NOMO-1 (cell line): Measurements from ENCODE around the gene MCTP1.
"Not testable (repeated sequence)": the region's sequence is repeated elsewhere in the genome, so short reads cannot be mapped to it uniquely, and the experiment has no call there.

Experiments
- DNase-seq, 2 experiments: peaks; one replicate each; lab custom pipeline; 2025; ENCODE audit not compliant: unreplicated experiment in 2 of 2; lab: John Stamatoyannopoulos, UW

Gene MCTP1

DNA sequence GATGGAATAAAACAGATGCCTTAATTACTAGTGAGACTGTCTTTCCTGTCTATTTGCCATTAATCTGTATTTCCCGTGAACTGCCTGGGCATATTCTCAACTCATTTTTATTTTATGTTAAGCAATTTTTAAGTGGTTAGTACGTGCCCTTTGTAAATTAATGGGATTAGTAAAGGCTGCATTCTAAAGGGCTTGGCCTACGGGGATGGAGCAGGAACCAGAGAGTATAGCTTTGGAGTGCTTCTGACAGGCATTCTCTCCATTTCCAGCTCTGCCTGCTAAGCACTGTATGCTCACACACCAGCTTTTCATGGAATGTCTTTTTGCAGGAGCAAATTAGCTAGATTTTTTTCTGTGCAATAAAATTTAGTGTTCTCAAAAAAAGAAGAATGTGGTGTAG lies 241.2 kb downstream of the MCTP1 start:
- no peak for DNase-seq

DNA sequence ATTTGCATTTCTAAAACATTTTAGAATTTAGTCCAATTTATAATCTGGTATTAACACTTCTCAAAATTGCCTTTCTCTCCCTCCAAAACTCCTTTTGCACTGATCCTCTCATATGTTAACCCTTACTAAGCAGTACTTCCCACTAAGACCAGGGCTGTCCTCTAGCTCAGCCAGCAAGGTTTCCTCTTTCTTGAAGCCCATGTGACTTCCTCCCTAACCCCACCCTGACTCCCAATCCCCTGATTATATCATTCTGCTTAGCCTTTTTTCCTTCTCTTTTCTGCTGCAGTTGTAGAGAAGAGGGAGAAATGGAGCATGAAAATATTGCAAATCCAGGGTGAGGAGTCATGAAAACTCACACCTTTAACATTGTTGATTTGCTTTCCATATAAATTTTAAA lies 241.7 kb downstream of the MCTP1 start:
- peak; percentile 43 to 64 for DNase-seq

DNA sequence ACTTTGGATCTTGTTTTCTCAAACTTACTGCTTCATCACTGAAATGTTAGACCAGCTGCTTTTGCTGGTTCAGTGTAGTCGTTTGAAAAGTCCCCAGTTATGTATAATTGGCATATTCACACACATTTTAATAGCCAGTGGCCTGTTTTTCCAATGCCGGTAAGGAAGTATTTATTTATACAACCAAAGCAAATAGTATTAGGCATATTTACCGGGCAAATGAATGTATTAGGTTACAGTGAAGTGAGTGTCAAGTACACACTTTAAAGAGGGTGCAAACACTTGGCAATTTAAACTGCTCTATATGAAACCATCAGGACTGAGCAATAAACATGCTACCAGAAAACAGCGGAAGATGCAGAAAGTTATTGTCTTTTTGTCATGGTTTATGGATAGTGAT lies 242.9 kb downstream of the MCTP1 start:
- no peak for DNase-seq

DNA sequence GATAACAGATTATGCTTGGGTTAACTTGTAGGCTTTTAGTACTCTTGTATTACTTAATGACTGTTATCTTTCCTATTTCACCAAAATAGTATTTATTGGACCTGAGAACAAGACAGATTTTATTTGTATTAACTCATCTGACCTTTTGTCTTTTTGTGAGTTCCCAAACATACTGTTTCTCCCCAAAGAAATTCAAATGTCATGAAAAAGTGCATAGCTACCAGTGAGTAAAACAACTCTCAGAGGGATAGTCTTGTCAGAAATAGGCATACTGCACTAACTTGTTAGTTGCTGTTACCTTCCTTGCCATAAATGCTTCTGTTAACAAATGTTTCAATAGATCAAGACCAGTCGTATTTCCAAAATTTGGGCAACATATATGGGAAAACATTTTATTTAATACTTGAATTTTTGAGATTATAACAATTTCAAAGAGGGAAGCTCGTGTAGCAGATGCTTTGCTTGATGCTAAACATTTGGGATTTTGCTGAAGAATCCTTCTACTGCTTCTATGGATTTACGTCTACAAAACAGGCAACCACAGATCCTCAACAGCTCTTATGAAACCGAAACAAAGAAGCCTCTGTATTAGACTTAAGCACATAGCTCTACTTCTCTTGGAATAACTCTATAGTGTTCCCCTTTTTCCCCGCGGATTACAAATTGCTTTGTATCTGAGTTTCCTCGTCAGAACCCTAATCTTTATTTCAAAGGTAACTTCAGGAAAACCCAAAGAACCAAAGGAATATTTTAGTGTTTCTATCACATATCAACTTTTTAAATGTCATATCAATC lies 248.8 kb downstream of the MCTP1 start:
- peak in 1 of 2 experiments; percentile 49 for DNase-seq

DNA sequence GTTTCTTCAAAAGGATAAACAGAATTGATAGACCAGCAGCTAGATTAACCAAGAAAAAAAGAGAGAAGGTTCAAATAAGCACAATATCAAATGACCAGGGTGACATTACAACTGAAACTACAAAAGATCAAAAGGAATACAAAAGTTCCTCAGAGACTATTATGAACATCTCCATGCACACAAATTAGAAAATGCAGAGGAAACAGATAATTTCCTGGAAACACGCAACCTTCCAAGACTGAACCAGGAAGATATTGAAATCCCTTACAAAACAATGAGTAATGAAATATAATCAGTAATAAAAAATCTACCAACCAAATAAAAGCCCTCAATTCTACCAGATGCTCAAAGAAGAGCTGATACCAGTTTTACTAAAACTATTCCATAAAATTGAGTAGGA lies 252.1 kb downstream of the MCTP1 start:
- no peak for DNase-seq

DNA sequence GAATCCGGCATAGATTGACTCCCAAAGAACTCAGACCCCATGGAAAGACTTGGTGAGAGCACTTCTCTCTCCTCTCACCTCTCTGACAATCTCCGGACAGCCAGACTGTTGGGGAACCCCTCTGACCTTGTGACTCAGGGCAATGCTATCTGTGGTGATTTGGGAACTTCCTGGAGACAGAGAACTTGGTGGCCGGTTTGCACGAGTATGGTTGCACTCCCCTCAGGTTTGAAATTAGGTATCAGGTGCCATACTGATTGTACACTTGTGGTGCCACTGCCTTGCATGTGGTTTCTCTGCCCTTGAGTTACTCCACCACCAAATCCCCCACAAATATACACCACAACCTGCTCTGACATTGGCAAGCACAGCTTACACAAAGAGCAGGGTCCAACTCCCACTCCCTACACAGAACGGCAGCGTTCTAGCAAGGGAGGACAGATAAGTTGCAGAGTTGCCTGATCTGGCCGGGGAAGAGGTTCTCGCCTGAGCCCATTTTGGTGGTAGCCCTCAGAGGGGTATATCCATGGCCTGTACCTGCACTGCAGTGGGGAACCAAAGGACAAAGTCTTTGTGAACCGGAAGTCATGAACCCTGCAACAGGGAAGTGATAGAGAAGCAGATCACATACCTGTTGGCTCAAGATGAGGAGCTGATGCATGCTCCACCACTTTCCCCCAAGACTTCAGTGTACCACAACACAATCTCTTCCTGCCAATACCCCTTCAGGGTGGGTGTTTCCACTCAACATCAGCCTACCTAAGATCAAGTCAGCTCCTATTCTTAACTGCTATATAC lies 255.1 kb downstream of the MCTP1 start:
- no peak for DNase-seq

DNA sequence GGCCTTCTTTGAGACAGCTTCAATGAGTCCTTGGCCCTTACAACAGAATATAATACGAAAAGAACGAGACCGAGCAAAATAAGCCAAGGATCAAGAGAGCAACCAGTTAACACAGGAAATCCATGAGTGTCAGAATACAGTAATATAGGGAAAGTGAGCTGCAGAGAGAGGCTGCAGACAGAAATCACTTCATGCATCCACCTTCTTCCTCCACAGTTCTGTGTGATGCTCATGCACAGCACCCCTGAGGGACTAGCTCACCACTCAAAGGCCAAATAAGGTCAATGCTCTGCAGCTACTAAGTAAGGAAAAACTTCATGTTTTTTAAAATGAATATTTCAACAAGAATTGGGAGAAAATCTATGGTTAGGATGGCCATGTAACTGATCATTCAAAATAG lies 257.1 kb downstream of the MCTP1 start:
- DNase-seq = peak in 1 of 2 experiments; percentile 20

DNA sequence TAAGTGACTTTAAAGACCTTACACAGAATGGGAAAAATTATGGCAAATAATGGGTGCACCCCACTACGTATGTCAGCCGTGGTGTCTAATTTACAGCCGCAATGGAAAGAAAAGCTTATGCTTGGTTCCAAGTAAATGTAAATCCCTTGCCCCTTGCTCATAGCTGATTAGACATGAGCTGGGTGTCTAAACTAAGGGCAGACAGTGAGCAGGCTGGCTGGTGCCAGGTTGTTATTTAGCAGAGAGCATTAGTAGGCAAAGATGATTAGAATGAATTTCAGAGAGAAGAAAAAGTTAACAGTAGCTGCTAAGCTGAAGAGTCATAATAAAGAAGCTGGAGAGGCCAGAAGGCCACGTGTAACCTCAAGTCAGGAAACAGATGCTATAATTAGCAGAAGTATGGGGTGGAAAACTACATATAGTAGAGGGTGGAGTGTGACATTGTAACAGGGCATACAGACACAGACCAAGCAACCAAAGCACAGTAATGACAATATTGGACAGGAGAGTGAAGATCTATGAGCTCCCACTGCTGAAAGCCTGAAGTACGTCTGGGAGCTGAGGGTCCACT lies 257.7 kb downstream of the MCTP1 start:
- peak; percentile 82 to 90 for DNase-seq

DNA sequence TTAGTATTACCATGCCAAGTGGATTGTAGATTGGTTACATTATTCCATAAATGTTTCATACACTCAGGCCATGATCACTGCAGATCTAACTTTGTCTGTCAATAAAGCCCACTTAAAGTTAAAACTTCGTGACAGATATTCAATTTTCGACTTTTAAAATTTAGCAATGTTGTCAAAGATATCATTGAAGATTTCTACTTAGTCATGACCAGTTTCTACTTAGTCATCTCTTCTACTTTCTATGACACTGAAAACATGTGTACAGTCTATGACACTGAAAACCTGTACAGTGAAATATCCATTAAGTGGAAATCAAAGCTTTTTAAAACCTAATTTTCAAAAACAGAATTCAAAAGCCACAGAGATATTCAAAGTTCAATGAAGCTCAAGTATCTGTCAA lies 258.2 kb downstream of the MCTP1 start:
- peak in 1 of 2 experiments; percentile 28 for DNase-seq

DNA sequence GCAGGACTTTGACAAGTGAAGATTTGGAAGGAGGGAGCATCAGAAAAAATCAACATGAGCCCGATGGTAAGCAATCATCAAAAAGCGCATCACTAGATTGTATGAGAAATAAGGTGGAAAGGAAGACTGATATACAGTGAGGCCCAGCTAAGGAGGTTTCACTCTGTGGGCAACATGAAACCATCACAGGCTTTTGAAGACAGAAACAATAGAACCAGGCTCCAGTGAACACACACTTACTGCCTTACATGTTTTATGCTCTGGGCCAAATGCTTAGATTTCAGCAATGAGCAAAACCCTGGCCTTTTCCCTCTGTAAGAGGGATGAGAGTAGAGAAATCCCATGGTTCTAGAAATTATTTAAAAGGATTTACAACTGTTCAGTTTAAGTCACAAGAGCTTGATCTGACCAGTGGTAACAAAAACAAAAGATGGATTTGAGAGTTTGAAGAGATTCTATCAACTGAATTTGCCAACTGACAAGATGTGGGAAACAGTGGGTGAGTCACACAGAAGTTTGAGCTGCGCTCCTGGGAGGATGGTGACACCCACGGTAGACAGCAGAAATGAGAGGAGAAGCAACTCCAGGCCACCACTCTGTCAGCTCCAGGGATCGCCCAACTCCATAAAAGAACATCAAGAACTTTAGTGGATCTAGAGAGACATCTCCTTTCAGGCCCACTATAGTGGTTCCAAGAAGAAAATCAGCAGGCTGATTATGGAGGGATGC lies 261.8 kb downstream of the MCTP1 start:
- peak; percentile 45 to 73 for DNase-seq

DNA sequence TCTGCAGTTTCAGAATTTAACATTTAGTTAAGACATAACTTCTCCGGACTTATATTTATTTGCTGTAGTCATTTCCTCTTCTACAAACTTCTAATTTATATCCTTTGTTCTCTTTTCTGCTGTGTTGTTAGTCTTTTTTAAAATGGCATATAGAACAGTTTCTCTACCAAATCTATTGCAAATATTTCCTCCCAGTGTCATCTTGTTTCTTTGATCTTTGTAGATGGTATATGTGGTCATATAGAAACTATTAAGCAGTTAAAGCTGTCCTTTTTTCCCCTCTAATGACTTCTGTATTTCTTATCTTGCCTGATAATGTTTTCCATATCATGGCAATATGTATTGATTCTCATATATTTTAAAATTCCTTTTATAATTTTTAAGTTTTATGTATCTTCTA lies 264.5 kb downstream of the MCTP1 start:
- DNase-seq = peak in 1 of 2 experiments; percentile 44

DNA sequence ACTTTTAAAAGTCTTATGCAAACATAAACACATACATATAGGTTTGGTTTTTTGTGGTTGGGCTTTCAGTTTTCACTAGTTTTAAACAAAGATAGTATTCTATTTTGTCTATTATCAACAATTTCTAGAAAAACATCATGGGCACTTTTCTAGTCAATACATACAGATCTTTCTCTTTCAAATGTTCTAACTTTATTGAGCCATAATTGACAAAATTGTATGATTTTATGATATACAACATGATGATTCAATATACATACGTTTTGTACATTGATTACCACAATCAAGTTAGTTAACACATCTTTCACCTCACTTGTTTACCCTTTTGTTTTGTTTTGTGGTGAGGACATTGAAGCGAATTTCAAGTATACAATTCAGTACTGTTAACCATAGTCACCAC lies 265.9 kb downstream of the MCTP1 start:
- no peak for DNase-seq

DNA sequence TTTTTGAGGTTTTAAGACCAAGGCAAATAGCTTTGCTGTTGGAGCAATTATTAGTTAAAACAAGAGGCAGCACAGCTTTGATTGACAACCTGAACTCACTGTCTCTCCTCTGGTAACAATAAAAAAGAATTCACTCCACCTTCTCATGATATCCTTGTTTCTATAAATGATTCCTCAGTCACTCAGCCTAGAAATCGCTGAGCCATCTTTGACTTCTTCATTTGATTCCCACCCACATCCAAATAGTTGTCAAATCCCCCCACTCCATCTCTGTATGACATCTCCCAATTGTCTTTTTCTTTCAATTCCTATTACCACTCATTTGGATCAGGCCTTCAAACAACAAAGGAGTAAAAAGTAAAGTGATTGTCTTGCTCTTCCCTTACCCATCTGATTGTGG lies 266.4 kb downstream of the MCTP1 start:
- DNase-seq = no peak

DNA sequence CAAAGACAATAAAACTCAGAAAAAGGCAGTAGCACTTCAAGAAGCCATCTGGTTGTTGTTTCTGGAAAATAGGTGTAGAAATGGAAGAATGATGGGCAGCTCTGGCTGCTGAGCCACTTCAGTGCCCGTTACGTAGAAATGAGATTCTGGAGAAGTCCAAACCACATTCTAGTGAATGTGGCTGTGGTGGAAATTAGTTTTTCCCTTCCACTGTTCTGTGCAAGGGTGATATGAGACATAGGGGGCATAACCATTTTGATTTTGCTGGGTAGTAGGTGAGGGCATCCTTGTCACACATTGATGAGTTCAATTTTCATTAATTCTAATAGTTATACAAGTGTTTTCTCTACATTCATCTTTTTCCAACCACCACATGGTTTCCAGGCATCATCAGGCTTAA lies 275.1 kb downstream of the MCTP1 start:
- no peak for DNase-seq

DNA sequence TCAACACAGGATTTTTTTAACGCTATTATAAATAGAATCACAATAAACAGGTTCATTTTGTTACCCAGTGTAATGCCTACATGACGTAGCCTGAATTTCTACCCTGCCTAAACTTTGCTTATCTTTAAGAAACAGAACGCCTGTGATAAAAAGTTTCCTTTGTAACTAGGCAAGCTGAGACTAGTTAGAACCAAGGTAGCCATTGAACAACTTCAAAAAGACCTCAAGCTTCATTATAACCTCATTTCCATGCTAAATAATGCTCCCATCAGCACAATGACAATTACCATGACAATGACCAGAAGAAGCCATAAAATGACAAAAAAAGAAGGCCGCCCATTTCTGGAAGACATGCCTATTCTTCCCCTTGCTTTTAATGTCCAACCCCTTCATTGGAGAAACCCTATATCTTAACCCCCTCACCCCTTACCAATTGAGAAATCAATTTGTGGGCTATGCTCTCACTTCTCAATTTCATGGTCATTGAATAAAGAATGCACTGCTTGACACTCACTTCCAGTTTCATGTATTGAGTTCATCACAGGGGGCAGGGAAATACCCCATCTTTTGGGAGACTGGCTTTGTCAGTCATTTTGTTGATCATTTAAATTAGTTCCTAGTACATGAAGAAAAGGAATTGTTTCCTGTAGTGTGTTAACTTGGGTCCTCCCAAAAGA lies 276.8 kb downstream of the MCTP1 start:
- DNase-seq = peak; percentile 39 to 66

DNA sequence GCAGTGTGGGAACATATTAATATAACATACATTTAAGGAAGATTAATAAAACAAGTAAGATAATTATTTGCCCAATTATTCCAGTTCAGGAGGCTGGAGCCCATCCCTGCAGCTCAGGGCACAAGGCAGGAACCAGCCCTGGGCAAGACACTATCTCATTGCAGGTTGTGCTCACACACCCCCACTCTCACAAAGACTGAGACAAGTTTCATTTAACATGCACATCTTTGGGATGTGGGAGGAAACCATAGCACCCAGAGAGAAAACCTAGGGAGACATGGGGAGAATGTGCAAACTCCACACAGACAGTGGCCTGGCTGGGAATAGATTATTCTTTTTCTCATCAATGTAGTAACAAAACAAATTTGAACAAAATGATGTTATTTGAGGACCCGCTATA lies 279.1 kb downstream of the MCTP1 start:
- no peak for DNase-seq

DNA sequence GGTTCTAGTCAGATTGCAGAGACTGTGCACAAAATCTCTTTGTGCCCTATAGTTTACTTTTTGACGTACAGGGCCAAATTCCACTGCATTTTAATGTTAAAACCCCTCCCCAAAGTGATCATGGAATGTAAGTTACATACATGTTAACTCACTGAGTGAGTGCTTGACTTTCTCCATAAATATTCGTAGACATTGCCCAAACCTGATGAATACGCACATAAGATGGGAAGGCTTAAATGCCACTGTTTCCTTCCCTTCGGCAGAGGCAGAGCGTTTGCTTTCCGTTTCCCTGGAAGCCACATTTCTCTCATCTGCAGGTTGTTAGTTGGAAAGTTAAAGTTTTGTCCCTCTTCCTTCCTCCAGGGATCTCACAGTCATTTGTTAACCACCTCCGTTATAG lies 286.2 kb downstream of the MCTP1 start:
- no peak for DNase-seq

DNA sequence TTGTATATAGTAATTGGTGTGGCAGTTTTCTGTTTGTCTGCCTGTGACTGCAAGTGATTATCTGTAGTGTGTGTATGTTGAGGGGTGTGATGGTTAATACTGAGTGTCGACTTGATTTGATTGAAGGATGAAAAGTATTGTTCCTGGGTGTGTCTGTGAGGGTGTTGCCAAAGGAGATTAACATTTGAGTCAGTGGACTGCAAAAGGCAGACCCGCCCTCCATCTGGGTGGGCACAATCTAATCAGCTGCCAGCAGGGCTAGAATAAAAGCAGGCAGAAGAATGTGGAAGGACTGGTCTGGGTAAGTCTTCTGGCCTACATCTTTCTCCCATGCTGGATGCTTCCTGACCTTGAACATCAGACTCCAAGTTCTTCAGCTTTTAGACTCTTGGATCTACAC lies 290.4 kb downstream of the MCTP1 start:
- not testable (repeated sequence) for DNase-seq

DNA sequence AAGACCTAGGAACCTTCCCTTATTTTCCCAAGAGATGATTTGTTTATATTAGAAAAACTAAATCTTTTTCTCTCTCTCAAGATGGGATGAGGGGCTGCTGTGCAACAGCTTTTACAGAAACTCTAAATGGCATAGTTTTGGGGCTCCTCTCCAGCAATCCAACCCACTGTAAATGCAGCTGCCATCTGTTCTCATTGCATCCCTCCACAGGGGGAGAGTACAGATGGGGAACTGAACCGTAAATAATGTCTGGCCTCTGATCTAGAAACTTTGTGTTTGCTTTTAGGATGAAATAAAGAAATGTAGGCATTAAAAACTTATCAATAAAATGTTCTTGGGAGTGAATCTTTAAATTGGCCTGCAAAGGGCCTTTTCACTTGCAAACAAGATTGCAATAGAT lies 291.4 kb downstream of the MCTP1 start:
- no peak for DNase-seq

DNA sequence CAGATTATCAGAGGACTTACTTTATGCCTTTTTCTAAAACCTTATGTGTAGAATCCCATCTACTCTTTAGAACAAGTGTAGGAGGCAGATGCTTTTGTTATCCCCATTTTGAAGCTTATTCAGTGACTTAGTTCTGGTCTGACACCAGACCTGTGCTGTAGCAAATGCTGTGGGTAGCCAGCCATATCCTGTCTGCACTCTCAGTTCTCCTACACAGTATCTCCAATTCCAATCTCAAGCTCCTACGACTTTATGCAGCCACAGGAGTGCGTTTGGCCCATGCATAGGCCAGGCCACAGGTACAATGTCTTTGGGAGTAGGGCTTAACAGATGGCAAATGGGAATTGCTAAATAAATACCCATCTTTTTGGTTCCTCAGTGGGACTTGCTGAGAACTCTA lies 292.6 kb downstream of the MCTP1 start:
- DNase-seq = no peak
